HG02759 (cell line): ENCODE measurements around the gene PSMA6.
"Not testable (repeated sequence)": the region's sequence is repeated elsewhere in the genome, so short reads cannot be mapped to it uniquely, and the experiment has no call there.

Experiments used
- ATAC-seq: cut with Tn5 transposase; IDR thresholded peaks from one replicate; pipeline ENCODE4 v1.9.1; 2021; ENCODE audit warnings: mild to moderate bottlenecking, moderate library complexity; ENCODE audit not compliant: unreplicated experiment

Gene PSMA6

GRCh38 chr14:35284506-35284905 is 7.7 kb upstream of the PSMA6 start:
- no peak for ATAC-seq

GRCh38 chr14:35285168-35286002 is 6.8 kb upstream of the PSMA6 start:
- peak; percentile 76 for ATAC-seq

- ATAC-seq, result peak; percentile 19
Observed at GRCh38 chr14:35286003-35286600, 6.1 kb upstream of the PSMA6 start.

DNA sequence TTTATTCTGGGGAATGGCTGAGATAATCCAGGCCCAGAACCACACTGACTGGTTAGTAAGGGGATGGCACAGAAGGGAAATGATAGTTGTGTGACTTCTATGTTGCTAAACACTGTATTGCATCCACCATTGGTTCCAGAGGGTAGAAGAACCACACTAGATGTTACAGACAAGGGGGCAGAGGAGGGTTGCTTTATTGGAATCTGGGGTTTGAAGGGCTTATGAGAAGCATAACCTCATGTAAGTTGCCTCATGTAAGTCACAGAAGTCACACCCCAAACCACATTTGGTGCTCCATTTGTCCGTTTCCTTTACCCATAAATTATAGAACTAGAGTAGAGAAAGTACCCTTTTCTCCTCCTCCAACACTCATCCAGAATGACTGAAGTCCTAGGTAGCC is 5.5 kb upstream of the PSMA6 start:
- ATAC-seq, result no peak

GRCh38 chr14:35287431-35288013 is 4.7 kb upstream of the PSMA6 start:
- ATAC-seq, result peak; percentile 10

GRCh38 chr14:35289623-35290022 is 2.6 kb upstream of the PSMA6 start:
- ATAC-seq, result no peak

DNA sequence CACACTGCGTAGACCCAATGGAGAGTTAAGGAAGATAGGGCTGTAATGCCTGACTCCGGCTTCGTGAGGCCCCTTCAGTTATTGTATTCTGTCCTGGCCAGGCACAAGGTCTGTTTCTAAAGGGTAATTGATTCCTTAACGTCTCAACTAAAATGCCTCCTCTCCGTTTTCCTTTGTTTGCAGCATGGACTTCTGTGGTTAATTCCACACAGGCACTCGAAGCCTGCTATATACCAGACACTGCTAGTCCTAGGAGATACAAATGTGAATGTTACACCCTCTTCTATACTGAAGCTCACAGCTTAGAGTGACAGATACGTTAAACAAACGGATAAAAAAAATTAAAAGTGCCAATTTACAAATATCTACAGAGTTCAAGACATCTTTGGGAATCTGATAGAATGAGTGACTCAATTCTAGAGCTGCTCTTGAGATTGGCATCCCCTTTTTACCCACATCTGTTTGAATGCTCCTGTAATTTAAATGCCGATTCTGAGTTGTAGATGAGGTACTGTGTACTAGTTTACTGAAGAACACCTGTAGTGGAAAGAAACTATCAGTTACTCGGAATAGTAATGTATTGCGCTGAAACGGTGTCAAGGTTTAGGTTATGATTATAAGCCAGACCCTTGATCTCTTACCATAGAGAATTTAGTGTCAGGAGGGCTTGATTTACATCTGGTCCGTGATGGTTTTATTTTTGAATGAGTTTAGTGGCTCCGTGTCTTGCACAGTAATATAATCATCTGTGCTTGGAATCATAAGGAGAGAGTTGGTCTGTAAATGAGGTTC is 784 bp downstream of the PSMA6 start:
- ATAC-seq, result peak; percentile 7

- ATAC-seq, result no peak
Observed at GRCh38 chr14:35295845-35296161, 3.6 kb downstream of the PSMA6 start.

DNA sequence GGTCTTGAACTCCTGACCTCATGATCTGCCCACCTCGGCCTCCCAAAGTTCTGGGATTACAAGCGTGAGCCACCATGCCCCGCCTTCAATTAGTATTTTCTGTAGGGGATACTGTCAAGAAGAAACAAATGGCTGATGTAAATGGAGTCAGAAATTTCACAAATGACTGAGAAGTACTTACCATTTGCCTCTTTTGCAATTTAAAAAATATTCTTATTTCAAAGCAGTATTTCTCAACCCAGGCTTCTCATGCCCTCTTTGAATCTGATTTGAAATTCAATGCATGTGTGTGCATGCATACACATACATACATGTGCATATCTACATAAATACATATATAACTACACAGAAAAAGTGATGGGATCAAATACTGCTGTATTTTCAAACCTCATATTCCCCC is 4.4 kb downstream of the PSMA6 start:
- no peak for ATAC-seq

- ATAC-seq, result no peak
Observed at GRCh38 chr14:35297706-35298105, 5.5 kb downstream of the PSMA6 start.

- ATAC-seq, result no peak
Observed at GRCh38 chr14:35298351-35298750, 6.2 kb downstream of the PSMA6 start.

DNA sequence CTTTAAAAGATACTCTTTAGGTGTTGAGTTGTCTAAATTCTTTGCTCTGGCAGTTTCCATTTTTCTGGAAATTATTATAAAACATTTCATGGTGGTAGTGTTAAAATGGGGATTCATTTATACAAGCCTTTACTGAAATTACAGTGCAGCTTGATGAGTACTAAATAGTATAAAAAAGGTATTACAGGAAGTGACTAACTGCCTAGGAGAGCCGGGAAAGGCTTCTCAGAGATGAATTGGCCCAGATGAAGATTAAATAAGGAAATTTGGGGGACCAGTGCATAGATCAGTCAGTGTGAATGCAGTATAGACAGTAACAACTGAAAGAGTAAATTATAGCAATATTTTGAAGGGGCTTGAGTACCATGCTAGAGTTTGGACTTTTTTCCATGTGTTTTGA is 7.5 kb downstream of the PSMA6 start:
- ATAC-seq, result no peak

DNA sequence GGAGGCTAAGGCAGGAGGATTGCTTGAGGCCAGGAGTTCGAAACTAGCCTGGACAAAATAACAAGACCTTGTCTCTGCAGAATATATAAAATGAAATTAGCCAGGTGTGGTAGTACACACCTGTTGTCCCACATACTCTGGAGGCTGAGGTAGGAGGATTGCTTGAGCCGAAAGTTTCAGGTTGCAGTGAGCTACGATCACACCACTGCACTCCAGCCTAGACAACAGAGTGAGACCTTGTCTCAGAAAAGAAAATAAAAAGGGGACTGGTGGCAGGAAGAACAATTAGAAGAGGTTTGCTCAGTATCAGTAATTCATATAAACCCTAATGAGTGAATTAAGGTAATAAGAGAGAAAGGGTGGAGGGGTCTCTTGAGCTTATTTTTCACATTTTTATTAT is 8.0 kb downstream of the PSMA6 start:
- no peak for ATAC-seq

- not testable (repeated sequence) for ATAC-seq
Observed at GRCh38 chr14:35301334-35301733, 9.2 kb downstream of the PSMA6 start.

DNA sequence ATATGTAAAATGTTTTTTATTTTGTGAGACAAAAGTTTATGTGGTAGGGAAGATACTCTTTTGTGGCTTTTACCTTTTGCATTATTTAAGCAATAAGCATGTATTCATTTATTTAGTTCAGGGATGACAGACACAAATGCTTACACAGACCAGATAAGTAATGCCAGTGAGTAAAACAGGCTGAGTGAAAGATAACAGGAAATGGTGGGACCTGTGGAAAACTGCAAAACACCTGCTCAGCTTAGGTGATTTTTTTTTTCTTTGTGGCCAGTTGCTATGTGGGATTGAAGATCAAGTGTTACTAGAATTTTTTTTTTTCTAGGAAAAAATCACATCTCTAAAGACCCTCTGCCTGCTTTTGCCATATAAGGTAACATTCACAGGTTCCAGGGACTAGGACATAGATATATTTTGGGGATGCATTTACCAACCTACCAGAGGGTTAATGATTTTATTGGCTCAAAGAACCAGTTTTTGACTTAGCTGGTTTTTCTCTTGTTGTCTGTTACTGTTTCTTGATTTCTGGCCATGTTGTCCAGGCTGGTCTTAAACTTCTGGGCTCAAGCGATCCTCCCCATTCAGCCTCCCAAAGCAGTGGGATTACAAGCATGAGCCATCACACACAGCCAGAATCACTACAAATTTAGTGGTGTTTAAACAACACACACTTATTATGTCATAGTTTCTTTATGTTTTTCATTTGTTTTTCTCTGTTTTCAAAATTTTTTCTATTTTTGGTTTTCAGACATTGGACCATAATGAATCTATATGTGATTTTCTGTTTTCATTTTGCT is 9.8 kb downstream of the PSMA6 start:
- ATAC-seq, result no peak

- no peak for ATAC-seq
Observed at GRCh38 chr14:35303149-35303935, 11.2 kb downstream of the PSMA6 start.

DNA sequence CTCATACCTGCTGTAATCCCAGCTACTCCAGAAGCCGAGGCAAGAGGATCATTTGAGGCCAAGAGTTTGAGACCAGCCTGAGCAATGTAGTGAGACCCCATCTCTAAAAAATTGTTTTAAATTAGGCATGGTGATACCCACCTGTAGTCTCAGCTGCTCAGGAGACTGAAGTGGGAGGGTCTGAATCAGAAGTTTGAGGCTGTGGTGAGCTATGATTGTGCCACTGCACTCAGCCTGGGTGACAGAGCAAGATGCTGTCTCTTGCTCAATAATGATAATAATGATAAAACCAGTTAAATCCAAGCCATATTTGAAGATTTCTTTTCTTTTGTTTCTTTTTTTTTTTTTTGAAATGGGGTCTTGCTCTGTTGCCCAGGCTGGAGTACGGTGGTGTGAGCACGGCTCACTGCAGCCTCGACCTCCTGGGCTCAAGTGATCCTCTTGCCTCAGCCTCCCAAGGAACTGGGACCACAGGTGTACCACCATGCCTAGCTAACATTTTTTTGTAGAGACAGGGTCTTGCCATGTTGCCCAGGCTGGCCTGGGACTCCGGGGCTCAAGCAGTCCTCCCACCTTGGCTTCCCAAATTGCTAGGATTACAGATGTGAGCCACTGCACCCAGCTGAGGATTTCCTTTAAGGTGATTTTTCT is 12.8 kb downstream of the PSMA6 start:
- ATAC-seq, result no peak

DNA sequence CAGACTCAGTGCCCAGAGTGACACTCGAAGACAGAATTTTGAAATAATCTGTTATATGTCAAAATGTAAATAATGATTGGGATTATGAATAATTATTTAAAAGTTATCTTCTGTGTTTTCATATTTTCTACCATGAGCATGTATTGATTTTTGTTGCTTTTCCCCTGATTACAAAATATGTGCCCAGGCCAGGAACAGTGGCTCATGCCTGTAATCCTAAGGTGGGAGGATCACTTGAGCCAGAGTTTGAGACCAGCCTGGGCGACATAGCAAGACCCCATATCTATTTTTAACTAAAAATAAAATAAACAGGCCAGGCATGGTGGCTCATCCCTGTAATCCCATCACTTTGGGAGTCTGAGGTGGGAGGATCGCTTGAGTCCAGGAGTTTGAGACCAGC is 13.5 kb downstream of the PSMA6 start:
- ATAC-seq, result no peak

DNA sequence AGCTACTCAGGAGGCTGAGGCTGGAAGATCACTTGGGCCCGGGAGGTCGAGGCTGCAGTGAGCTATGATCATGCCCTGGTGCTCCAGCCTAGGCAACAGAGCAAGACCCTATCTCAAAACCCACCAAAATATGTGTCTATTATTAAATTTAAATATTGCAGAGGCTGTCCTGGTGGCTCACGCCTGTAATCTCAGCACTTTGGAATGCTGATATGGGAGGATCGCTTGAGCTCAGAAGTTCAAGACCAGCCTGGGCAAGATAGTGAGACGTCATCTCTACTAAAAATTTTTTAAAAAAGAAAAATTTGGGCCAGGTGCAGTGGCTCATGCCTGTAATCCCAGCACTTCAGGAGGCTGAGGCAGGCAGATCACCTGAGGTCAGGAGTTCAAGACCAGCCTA is 13.9 kb downstream of the PSMA6 start:
- no peak for ATAC-seq

GRCh38 chr14:35317820-35318219 is 25.6 kb downstream of the PSMA6 start:
- no peak for ATAC-seq
